Neural cell (in vitro differentiated cells): ENCODE measurements around the gene MAPK4. TPM values are rescaled to one million over a fixed set of nuclear protein-coding genes. Genes with fewer than 3 reads are reported as not detected.

Experiments
- H2AFZ ChIP-seq: fragments of 200-600, 300-800 bp; sonication (generic), shearing (Covaris generic); 2 replicates; pipeline ENCODE4 v1.6.0; 2014; ENCODE audit warnings: low read depth, mild to moderate bottlenecking, antibody characterized with exemption, low read length, moderate library complexity
- H3F3A ChIP-seq: fragments of 200-600 bp; shearing (Covaris generic); 2 replicates; pipeline ENCODE4 v1.6.1; 2016; ENCODE audit warnings: mild to moderate bottlenecking, moderate library complexity, mixed read lengths, antibody characterized with exemption, low read length; ENCODE audit not compliant: insufficient read depth, poor library complexity, severe bottlenecking
- H3K27ac ChIP-seq: fragments of 200-600, 300-800 bp; sonication (generic), shearing (Covaris generic); 2 replicates; pipeline ENCODE4 v1.5.1; 2014; ENCODE audit warnings: mild to moderate bottlenecking, low read length, moderate library complexity
- H3K27me3 ChIP-seq: fragments of 300-800, 200-600 bp; sonication (generic), shearing (Covaris generic); 2 replicates; pipeline ENCODE4 v1.6.0; 2014; ENCODE audit warnings: mild to moderate bottlenecking, low read depth, low read length, moderate library complexity; ENCODE audit not compliant: insufficient read depth
- H3K36me3 ChIP-seq: fragments of 300-800, 200-600 bp; sonication (generic), shearing (Covaris generic); 2 replicates; pipeline ENCODE4 v1.5.1; 2014; ENCODE audit warnings: mild to moderate bottlenecking, antibody characterized with exemption, low read length, moderate library complexity; ENCODE audit not compliant: insufficient read depth
- H3K4me2 ChIP-seq: fragments of 300-800, 200-600 bp; sonication (generic), shearing (Covaris generic); 2 replicates; pipeline ENCODE4 v1.6.0; 2014; ENCODE audit warnings: mild to moderate bottlenecking, low read length
- H3K4me3 ChIP-seq: fragments of 300-800, 200-600 bp; sonication (generic), shearing (Covaris generic); 2 replicates; pipeline ENCODE4 v1.5.1; 2014; ENCODE audit warnings: mild to moderate bottlenecking, low read length, moderate library complexity
- H3K79me2 ChIP-seq: fragments of 200-600 bp; shearing (Covaris generic); replicated peaks from 2 replicates; pipeline ENCODE4 v1.6.0; 2014; ENCODE audit warnings: mild to moderate bottlenecking, low read length, moderate library complexity; ENCODE audit not compliant: insufficient read depth
- H3K9ac ChIP-seq: fragments of 300-800, 200-600 bp; sonication (generic), shearing (Covaris generic); 2 replicates; pipeline ENCODE4 v1.6.1; 2016; ENCODE audit warnings: mild to moderate bottlenecking, low read length, mixed read lengths
- H3K9me2 ChIP-seq: fragments of 200-600 bp; shearing (Covaris generic); 2 replicates; pipeline ENCODE4 v1.6.1; 2016; ENCODE audit warnings: mild to moderate bottlenecking, low read length, mixed read lengths; ENCODE audit not compliant: insufficient read depth
- H3K9me3 ChIP-seq: fragments of 200-600, 300-800 bp; sonication (generic), shearing (Covaris generic); 2 replicates; pipeline ENCODE4 v1.6.1; 2016; ENCODE audit warnings: mild to moderate bottlenecking, mixed run types, low read length, moderate library complexity, mixed read lengths
- H4K20me1 ChIP-seq: fragments of 200-600 bp; shearing (Covaris generic); 2 replicates; pipeline ENCODE4 v1.6.1; 2016; ENCODE audit warnings: mild to moderate bottlenecking, mixed run types; ENCODE audit not compliant: insufficient read depth
- CTCF ChIP-seq: fragments of 450-650 bp; IDR thresholded peaks from 2 replicates; pipeline ENCODE4 v1.5.1; 2014; ENCODE audit warnings: antibody characterized with exemption, mild to moderate bottlenecking, moderate library complexity; ENCODE audit not compliant: poor library complexity, severe bottlenecking
- EP300 ChIP-seq: fragments of 450-650 bp; conservative IDR thresholded peaks from 2 replicates; pipeline ENCODE4 v1.6.1; 2014; ENCODE audit warnings: antibody characterized with exemption, mild to moderate bottlenecking, moderate library complexity; ENCODE audit not compliant: poor library complexity, severe bottlenecking
- EZH2 ChIP-seq: fragments of 200-600, 300-800 bp; shearing (Covaris generic), sonication (generic); IDR thresholded peaks from 2 replicates; pipeline ENCODE4 v1.6.1; 2014; ENCODE audit warnings: antibody characterized with exemption, low read length, borderline replicate concordance, mild to moderate bottlenecking; ENCODE audit not compliant: insufficient read depth, poor library complexity, severe bottlenecking
- MXI1 ChIP-seq: fragments of 450-650 bp; conservative IDR thresholded peaks from 2 replicates; pipeline ENCODE4 v1.6.1; 2014; ENCODE audit warnings: antibody characterized with exemption, mild to moderate bottlenecking; ENCODE audit not compliant: poor library complexity, severe bottlenecking
- POLR2AphosphoS5 ChIP-seq: IDR thresholded peaks from 2 replicates; pipeline ENCODE4 v1.6.1; 2012
- RAD21 ChIP-seq: fragments of 450-650 bp; conservative IDR thresholded peaks from 2 replicates; pipeline ENCODE4 v1.6.1; 2014; ENCODE audit warnings: antibody characterized with exemption, mild to moderate bottlenecking, moderate library complexity
- REST ChIP-seq: IDR thresholded peaks from 2 replicates; pipeline ENCODE4 v1.6.1; 2012; ENCODE audit warnings: borderline replicate concordance
- SMC3 ChIP-seq: fragments of 450-650 bp; conservative IDR thresholded peaks from 2 replicates; pipeline ENCODE4 v1.6.1; 2014; ENCODE audit warnings: antibody characterized with exemption, mild to moderate bottlenecking, moderate library complexity; ENCODE audit not compliant: poor library complexity
- TAF1 ChIP-seq: IDR thresholded peaks from 2 replicates; pipeline ENCODE4 v1.6.1; 2012; ENCODE audit warnings: low read depth
- polyA plus RNA-seq: library from polyadenylated mRNA; depleted of rRNA; stranded (reverse); fragments of >200 nt; gene quantifications from 2 replicates; pipeline ENCODE4 v1.2.3, GENCODE V29; 2014

The MAPK4 gene
- polyA plus RNA-seq, 1 donor from 2014 or later = 12.7 TPM

- no peak overlapping the region for H3K4me3 ChIP-seq
- H3K36me3 ChIP-seq = no peaks in the 10 kb centered on the region
- H3K27me3 ChIP-seq = no peaks in the 10 kb centered on the region
- H3K9me2 ChIP-seq = no peaks in the 10 kb centered on the region
- H3K79me2 ChIP-seq = no peaks in the 10 kb centered on the region
- no peak overlapping the region for H3K27ac ChIP-seq
- no peak overlapping the region for H2AFZ ChIP-seq
- no peaks in the 10 kb centered on the region for H3F3A ChIP-seq
- no peak overlapping the region for H3K9ac ChIP-seq
- H3K4me2 ChIP-seq = no peak overlapping the region
- H4K20me1 ChIP-seq = no peaks in the 10 kb centered on the region
- no peak for TF ChIP-seq EZH2
- TF ChIP-seq REST = no peak
- no peak for TF ChIP-seq RAD21
- TF ChIP-seq POLR2AphosphoS5 = no peak
- TF ChIP-seq EP300 = no peak
- TF ChIP-seq MXI1 = no peak
- no peak for TF ChIP-seq TAF1
- no peak for TF ChIP-seq SMC3
- TF ChIP-seq CTCF = no peak
- no peaks in the 10 kb centered on the region for H3K9me3 ChIP-seq
Measured at GRCh38 chr18:50523165-50523564, 36.7 kb upstream of the MAPK4 start.

- Histone ChIP-seq H3K4me3 (no peak overlapping the region), H3K9me2 (no peaks in the 10 kb centered on the region), H3K79me2 (no peaks in the 10 kb centered on the region), H3K27me3 (no peaks in the 10 kb centered on the region), H2AFZ (no peak overlapping the region), H3K9ac (no peak overlapping the region), H3K9me3 (no peaks in the 10 kb centered on the region), H3F3A (no peaks in the 10 kb centered on the region), H4K20me1 (no peaks in the 10 kb centered on the region), H3K36me3 (no peaks in the 10 kb centered on the region), H3K27ac (no peak overlapping the region), H3K4me2 (no peak overlapping the region)
- TF ChIP-seq POLR2AphosphoS5 (no peak), EZH2 (no peak), REST (no peak), EP300 (no peak), SMC3 (no peak), RAD21 (no peak), CTCF (no peak), TAF1 (no peak)
Measured at GRCh38 chr18:50527636-50528307, 32.1 kb upstream of the MAPK4 start.
